NCI-H524 (cell line): Measurements from ENCODE around the gene ZNF622.
A peak's percentile ranks its signal among the peaks of the same experiment; 100 is the strongest.
"Not testable (repeated sequence)": the region's sequence is repeated elsewhere in the genome, so short reads cannot be mapped to it uniquely, and the experiment has no call there.

Source experiments
- DNase-seq, 2 experiments: peaks; one replicate each; lab custom pipeline; 2025; lab: John Stamatoyannopoulos, UW

The ZNF622 gene

GRCh38 chr5:16480144-16480543, 14.5 kb upstream of the ZNF622 start:
- no peak for DNase-seq

- no peak for DNase-seq
Measured at GRCh38 chr5:16477541-16477940, 11.9 kb upstream of the ZNF622 start.

- DNase-seq, result not testable (repeated sequence)
Measured at GRCh38 chr5:16476417-16476816, 10.8 kb upstream of the ZNF622 start.

GRCh38 chr5:16471387-16471786, 5.8 kb upstream of the ZNF622 start:
- DNase-seq, result no peak

GRCh38 chr5:16467363-16468219, 2.0 kb upstream of the ZNF622 start:
- DNase-seq, result peak in 1 of 2 experiments; percentile 16

GRCh38 chr5:16464664-16465543, 696 bp downstream of the ZNF622 start:
- DNase-seq, result peak in 1 of 2 experiments; percentile 71

- DNase-seq, result peak; percentile 47 to 82
Measured at GRCh38 chr5:16464231-16464630, 1.4 kb downstream of the ZNF622 start.

- no peak for DNase-seq
Measured at GRCh38 chr5:16461782-16462181, 3.8 kb downstream of the ZNF622 start.

GRCh38 chr5:16461026-16461425, 4.6 kb downstream of the ZNF622 start:
- no peak for DNase-seq

GRCh38 chr5:16459451-16459850, 6.1 kb downstream of the ZNF622 start:
- DNase-seq, result no peak

GRCh38 chr5:16457853-16458252, 7.7 kb downstream of the ZNF622 start:
- no peak for DNase-seq

- DNase-seq, result peak in 1 of 2 experiments; percentile 16
Measured at GRCh38 chr5:16457451-16457850, 8.1 kb downstream of the ZNF622 start.

- peak; percentile 53 to 85 for DNase-seq
Measured at GRCh38 chr5:16456103-16456832, 9.3 kb downstream of the ZNF622 start.

GRCh38 chr5:16455668-16456067, 9.9 kb downstream of the ZNF622 start:
- DNase-seq, result no peak

- DNase-seq, result no peak
Measured at GRCh38 chr5:16454686-16455085, 10.9 kb downstream of the ZNF622 start.

GRCh38 chr5:16453609-16454008, 12.0 kb downstream of the ZNF622 start:
- DNase-seq, result peak; percentile 20 to 62

GRCh38 chr5:16450163-16450562, 15.4 kb downstream of the ZNF622 start:
- DNase-seq, result no peak

GRCh38 chr5:16446993-16447392, 18.6 kb downstream of the ZNF622 start:
- DNase-seq, result peak in 1 of 2 experiments; percentile 18

- peak in 1 of 2 experiments; percentile 36 for DNase-seq
Measured at GRCh38 chr5:16437977-16438376, 27.6 kb downstream of the ZNF622 start.

GRCh38 chr5:16436065-16436682, 29.4 kb downstream of the ZNF622 start:
- DNase-seq, result not testable (repeated sequence)

GRCh38 chr5:16431490-16431889, 34.1 kb downstream of the ZNF622 start:
- peak in 1 of 2 experiments; percentile 34 for DNase-seq
